Vagina (tissue), 2 donors: Measurements from ENCODE around the gene GNG7.

Experiments
- CTCF ChIP-seq, 3 experiments: fragments of 450-650 bp in 2 of 3; fragments of 200-600 bp in 1 of 3; sonication (generic) in 1 of 3; IDR thresholded peaks; one replicate each; pipeline ENCODE4 v1.5.1; 2017 to 2019; ENCODE audit warnings: antibody characterized with exemption in 3 of 3, mild to moderate bottlenecking in 2 of 3, moderate library complexity in 2 of 3
- POLR2A ChIP-seq, 2 donors: fragments of 450-650 bp; IDR thresholded peaks; one replicate each; pipeline ENCODE4 v1.6.1; 2017; ENCODE audit warnings: antibody characterized with exemption in 2 of 2, mild to moderate bottlenecking in 2 of 2, moderate library complexity in 2 of 2
- POLR2AphosphoS5 ChIP-seq, 2 donors: sonication (generic); formaldehyde crosslinking; IDR thresholded peaks; one replicate each; pipeline ENCODE4 v1.9.0; 2017; ENCODE audit warnings: antibody characterized with exemption in 2 of 2, mild to moderate bottlenecking in 2 of 2, low read depth in 1 of 2; ENCODE audit not compliant: insufficient read depth in 1 of 2

- no peak for TF ChIP-seq CTCF (IDR thresholded peaks at IDR 0.05)
- no peak for TF ChIP-seq POLR2AphosphoS5 (IDR thresholded peaks at IDR 0.05; ENCODE audit: insufficient read depth in 1 of 2, low read depth in 1 of 2)
- no peak for TF ChIP-seq POLR2A (IDR thresholded peaks at IDR 0.05)
Measured at GRCh38 chr19:2634960-2635359, 67.5 kb downstream of the GNG7 start.
